GM19043 (cell line): ENCODE data around the gene APRT.
"Not testable (repeated sequence)": the region's sequence is repeated elsewhere in the genome, so short reads cannot be mapped to it uniquely, and the experiment has no call there.

Experiments
- ATAC-seq: cut with Tn5 transposase; IDR thresholded peaks from one replicate; pipeline ENCODE4 v1.9.1; 2021; ENCODE audit warnings: low read depth; ENCODE audit not compliant: unreplicated experiment

Gene APRT

DNA sequence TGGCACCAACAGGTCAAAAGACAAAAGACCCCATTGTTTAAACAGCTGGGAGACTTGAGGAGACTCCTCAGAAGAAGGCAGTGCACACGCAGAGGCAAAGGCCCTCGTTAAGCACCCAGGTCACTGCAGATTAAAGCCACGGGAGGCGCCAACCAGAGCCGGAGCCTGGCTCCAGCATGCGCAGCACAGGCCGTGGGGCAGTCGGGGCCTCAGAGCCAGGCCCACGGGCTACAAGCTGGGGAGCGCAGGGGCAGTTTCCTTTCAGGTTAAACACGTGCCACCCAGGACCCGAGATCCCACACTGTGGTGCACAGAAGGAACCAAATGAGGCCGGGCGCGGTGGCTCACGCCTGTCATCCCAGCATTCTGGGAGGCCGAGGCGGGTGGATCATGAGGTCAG, 35.9 kb downstream of the APRT start:
- ATAC-seq: no peak

DNA sequence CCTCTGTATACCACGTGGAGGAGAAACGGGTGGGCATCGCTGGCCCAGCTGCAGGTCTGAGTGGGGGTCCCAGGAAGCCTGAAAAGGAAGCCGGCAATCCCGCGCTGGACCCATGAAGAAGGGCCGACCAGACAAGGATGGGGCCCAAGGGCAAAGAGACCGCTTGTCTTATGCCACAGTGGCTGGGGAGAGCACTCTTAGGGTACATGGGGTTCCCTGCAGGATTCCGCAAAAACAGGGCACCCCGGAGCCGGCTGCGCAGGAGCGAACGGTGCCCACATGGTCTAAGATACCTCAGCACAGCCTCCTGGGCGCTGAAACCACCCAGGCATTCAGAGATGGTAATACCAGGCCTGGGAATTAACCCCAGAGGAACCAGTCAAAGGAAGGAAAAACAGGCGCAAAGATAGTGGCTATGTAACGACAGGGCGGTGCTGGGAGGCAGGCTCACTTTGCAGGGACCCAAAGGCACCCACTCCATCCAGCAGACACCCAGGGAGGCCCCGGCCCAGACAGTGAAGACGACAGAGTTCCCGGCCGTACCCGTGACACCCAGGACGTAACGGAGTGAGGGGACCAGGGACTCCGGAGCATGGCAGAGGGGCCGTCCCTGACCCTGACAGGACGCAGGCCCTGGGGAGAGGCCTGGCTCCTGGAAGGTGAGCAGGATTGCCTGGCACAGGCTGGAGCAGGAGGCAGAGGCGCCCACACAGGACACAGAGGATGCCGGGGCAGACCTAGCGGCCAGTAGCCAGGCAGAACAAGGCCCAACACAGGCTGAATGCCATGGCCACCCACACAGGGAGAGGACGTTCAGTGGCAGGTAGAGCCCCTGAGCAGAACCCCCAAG, 37.0 kb downstream of the APRT start:
- ATAC-seq: no peak

GRCh38 chr16:88773812-88774291, 37.9 kb downstream of the APRT start:
- no peak for ATAC-seq

GRCh38 chr16:88772871-88773811, 38.6 kb downstream of the APRT start:
- no peak for ATAC-seq

DNA sequence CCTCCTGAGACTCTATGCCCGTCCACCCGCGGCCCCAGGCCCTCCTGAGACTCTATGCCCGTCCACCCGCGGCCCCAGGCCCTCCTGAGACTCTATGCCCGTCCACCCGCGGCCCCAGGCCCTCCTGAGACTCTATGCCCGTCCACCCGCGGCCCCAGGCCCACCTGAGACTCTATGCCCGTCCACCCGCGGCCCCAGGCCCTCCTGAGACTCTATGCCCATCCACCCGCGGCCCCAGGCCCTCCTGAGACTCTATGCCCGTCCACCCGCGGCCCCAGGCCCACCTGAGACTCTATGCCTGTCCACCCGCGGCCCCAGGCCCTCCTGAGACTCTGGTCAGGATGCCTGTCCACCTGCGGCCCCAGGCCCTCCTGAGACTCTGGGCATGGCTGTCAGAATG, 39.9 kb downstream of the APRT start:
- not testable (repeated sequence) for ATAC-seq

DNA sequence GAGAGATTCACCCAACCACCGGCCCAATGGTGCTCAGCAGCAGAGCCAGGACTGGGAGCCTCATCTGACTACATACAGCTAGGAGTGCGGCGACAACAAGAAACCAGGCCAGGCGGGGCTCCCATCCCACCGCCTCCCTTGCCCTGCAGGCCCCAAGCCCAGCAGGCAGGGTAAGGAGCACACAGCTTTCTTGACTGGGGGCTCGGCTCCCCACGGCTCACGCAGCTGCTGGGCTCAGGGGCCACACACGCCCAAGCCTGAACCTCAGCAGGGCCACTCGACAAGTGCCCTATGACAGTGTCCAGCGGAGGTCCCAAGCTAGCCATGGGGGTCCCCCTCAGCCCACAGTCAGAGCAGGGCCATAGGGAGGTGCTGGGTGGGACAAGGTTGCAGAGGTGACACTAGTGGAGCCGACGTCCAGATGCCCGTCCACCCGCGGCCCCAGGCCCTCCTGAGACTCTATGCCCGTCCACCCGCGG, 40.4 kb downstream of the APRT start:
- ATAC-seq: no peak

DNA sequence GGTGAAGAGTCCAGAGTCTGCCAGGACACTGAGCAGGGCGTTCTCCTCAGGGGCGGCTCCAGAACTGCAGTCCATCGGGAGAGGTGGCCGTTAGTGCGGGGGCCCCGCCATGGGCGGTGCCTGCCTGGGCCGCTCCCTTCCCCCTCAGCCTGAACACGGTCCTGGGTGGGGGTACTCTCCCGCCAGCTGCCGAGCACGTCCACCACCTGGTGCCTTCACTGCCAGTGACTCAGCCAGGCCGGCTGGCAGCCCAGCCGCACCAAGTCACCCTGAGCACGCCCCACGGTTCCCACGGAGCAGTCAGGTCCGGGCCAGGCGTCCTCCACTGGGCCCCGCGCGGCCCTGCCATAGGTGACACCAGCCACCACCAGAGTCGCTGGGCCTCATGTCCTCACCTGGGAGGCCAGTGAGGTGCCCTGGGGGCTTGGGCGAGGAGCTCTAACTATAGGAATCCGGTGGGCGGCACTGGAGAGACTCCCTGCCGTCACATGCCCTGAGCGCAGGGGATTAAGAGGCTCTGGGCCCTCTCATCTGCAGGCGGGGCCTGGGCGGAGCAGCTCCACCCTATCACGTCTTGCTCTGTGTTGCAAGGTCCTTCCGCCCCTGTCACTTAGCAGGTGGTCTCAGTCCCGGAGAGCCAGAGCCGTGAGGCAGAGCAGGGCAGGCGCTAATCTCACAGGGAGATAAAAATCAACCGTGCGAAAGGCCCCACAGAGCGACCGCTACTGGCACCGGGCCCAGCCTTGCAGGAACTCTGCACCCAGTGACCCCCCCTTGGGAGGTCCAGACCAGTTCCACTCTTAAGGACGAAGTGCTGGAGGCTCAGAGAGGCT, 41.1 kb downstream of the APRT start:
- ATAC-seq: no peak

DNA sequence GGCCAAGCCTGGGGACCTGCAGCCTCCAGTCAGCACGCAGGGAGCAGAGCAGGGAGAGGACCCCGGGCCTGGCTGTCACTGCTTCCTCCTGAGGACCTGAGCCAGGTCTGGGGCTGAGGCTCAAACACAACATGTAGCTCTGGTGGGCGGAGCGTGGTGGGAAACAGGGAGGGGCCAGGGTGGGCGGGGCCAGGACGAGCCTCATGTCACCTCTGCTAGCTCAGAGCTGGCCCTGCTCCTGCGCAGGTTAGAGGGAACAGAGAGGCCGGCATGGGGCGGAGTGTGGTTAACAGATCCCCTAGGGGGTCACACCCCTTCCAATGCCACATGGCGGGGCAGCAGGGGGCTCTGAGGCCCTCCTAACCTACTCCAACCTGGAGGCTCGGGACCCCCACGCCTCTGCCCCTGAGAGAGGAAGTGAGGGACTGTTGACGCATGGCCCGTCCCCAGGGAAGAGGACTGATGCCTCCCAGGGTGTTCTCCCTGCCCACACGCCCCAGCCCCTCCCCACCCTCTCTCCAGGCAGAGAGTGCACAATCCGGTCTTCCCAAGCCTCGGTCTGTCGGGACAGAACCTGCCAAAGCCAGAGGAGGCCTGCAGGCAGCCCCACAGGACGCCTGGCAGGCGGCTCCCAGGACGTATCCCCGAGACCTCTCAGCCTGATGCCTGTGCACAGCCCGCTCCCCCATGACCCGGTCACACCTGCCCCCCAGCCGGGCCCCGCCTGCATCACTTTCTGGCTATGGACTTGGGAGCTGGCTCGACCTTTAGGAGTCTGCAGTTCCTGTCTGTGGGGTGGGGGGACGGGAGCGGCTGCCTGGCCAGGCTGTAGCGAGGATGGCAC, 41.9 kb downstream of the APRT start:
- ATAC-seq: no peak

DNA sequence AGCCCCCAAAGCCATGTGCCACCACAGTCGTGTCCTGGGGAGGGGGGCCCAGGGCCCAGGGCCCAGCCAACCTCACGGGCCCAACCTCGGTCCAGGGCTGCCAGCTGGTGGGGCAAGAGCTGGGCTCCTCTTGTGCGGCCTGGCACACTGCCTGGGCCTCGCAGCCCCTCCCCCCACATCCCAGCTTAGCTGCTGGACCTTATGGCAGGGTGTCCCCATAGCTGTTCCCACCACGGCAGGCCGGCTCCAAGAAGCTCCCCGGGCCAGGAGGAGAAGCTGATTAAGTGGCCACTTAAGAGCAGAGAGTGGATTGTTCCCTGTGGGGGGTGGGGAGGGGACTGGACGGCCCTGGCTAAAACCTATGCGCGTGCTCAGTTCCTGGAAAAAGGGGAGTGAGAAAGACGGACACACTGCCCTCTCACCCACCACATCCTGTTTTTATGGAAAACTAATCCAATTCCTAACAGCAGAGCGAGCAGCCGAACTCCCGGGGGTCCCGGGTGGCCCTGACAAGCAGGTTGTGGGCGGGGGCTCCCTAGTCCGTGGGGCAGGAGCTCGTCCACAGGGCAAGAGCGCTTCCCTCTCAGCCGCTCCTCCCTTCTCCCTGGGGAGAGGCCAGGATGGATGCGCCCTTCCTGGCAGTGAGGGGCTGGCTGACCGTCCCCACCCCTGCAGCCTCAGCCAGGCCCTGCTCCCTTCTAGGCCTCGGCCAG, 43.5 kb downstream of the APRT start:
- no peak for ATAC-seq

- ATAC-seq: no peak
Observed at GRCh38 chr16:88767546-88768070, 44.1 kb downstream of the APRT start.

DNA sequence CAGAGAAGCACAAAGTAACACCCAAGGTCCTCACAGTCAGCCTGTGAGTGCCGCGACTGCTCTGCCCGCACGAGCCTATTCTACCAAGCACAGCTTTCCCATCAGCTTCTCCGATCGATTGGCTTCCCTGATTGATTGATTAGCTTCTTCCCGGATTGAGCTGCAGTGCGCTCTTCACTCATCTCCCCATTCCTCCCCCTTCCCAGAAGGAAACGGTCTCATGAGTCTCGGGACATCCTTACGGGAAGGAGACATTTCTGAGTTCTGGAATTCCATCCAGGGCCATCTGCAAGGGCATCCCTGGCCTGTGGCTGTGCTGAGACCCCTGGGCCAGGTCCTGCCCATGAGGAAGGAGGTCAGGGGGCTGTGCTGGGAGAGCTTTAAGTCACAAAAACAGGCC, 44.8 kb downstream of the APRT start:
- ATAC-seq: no peak

DNA sequence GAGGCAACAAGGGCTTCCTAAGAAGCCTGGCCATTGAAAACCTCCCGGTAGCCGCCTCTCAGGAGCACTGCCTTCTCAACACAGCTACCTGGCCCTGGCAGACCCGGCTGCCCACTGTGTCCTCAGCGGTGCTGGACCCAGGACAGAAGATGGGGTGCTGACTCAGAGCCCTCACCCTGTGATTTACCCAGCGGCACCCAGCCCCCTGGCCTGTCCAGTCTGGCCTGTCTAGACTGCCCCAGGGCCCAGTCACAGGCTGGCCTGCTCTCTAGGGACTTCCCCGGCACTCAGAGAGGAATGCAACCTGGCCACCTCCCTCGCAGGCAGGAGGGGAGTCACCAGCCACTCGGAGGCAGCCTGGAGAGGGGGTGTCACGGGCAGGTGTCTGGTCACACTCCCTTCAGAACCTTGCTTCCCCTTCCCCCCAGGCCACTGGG, 46.8 kb downstream of the APRT start:
- ATAC-seq: no peak

- no peak for ATAC-seq
Observed at GRCh38 chr16:88764080-88764479, 47.6 kb downstream of the APRT start.

- no peak for ATAC-seq
Observed at GRCh38 chr16:88763502-88764053, 48.1 kb downstream of the APRT start.

DNA sequence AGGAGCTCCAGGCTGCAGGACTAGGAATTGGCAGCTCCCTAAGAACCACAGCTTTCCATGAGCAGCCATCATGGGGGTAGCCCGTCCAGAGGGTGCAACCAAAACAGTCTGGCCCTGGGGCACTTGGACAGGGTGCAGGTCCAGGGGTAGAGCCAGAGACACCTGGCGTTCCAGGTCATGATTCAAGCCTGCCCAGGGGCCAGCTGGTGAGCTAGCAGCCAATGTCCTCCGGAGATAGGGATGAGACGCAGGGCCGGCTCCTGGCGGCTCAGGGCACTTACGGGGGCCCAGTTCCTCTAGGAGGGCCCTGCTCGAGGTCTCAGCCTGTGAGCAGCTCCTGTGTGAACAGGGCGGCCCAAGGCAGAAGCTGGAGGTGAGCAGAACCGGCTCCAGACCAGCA, 48.8 kb downstream of the APRT start:
- ATAC-seq: no peak

DNA sequence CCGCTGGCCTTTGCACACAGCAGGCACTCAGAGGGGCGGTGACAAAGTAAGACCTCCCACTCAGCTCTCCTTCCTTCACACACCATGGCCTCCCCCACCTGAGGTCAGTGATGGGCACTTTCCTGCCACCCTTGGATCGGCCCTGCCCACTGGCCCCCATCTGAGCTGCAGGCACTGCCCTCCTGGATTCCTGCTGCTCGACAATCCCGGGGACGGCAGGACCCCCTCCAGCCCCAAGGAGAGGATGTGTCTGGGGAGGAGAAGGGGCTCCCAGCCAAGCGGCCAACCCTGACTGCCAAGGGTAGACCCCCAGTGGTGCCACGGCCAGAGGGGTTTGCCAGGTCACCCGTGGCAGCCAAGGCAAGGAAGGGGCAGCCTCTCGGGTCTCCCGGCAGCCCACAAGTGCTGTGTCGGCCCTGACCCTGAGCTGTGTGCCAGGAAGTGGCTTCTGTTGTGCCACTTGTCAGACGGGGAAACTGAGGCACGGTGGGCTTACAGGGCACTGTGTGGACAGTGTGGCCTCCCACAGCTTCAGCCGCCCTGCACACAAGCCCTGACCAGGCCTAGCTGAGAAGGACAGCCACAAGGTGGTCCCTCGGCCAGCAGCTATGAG, 49.4 kb downstream of the APRT start:
- no peak for ATAC-seq

GRCh38 chr16:88761830-88762229, 49.9 kb downstream of the APRT start:
- no peak for ATAC-seq

DNA sequence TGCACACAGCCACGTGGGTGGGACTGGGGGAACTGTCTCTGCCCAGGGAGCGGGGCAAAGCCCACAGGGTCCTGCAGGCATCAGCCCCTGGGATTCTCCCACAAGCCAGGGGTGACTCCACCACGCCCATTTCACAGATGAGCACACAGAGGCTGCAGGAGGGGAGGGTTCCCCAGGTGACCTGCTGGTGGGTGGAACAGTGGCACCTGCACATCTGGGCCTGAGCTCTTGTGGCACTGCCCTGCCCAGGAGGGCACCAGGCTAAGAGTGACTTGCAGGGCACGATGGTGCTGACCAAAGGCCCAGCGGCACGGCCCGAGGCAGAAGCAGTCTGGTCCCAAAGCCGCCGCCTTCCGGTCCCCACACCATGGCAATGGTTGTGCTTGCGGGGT, 50.6 kb downstream of the APRT start:
- ATAC-seq: no peak
